Body of pancreas (tissue), 4 donors: ENCODE measurements around the gene C7orf33. TPM values are rescaled to one million over a fixed set of nuclear protein-coding genes. Genes with fewer than 3 reads are reported as not detected.

Experiments
- ATAC-seq: fragments of 150-250 bp; one replicate; pipeline ENCODE4 v1.9.1; 2016
- DNase-seq, 4 donors: peaks; one replicate each; pipeline ENCODE4 v3.0.0-alpha.2; 2019
- H3K27ac ChIP-seq, 4 donors: fragments of 200-600 bp; sonication (generic); 1 replicate in 3 of 4; 2 replicates in 1 of 4; pipeline versions ENCODE4 v1.5.1 to v1.6.1; 2016 to 2019; ENCODE audit warnings: mild to moderate bottlenecking in 1 of 4, mixed read lengths in 1 of 4, moderate library complexity in 1 of 4
- H3K27me3 ChIP-seq, 2 donors: fragments of 200-600 bp; sonication (generic); one replicate each; pipeline ENCODE4 v1.6.0; 2016; ENCODE audit warnings: mild to moderate bottlenecking in 1 of 2
- H3K36me3 ChIP-seq, 2 donors: fragments of 200-600 bp; sonication (generic); replicated peaks in 1 of 2; 2 replicates each; pipeline ENCODE4 v1.5.1; 2016; ENCODE audit warnings: low read depth in 2 of 2; ENCODE audit not compliant: insufficient read depth in 1 of 2
- H3K4me1 ChIP-seq: fragments of 200-600 bp; sonication (generic); one replicate; pipeline ENCODE4 v1.6.0; 2016
- H3K4me3 ChIP-seq, 2 donors: fragments of 200-600 bp; sonication (generic); 1 replicate in 1 of 2; 2 replicates in 1 of 2; pipeline ENCODE4 v1.5.1; 2016 to 2019
- H3K9me3 ChIP-seq, 3 donors: fragments of 200-600 bp; sonication (generic); 1 replicate in 2 of 3; 2 replicates in 1 of 3; pipeline ENCODE4 v1.5.1; 2016
- CTCF ChIP-seq, 7 experiments: fragments of 450-650 bp in 4 of 7; fragments of 200-600 bp in 3 of 7; sonication (generic) in 3 of 7; IDR thresholded peaks; one replicate each; pipeline ENCODE4 v1.5.1; 2016 to 2019; ENCODE audit warnings: antibody characterized with exemption in 7 of 7
- POLR2A ChIP-seq, 3 donors: fragments of 450-650 bp; IDR thresholded peaks; one replicate each; pipeline ENCODE4 v1.6.1; 2016; ENCODE audit warnings: antibody characterized with exemption in 3 of 3, mild to moderate bottlenecking in 2 of 3
- WGBS, 2 donors: methylation state at CpG; one replicate each; pipeline ENCODE4 v1.1.5; 2017; 5-methylcytosine and 5-hydroxymethylcytosine counted together
- intact Hi-C: fragments of 100-400 bp; cut with DNase I; formaldehyde crosslinking; loops from one replicate; pipeline ENCODE4 v1.15.1; 2023
- total RNA-seq, 2 donors: library from RNA; depleted of rRNA; stranded (reverse); fragments of >200 nt; gene quantifications; one replicate each; pipeline ENCODE4 v1.1.0, GENCODE V29; 2016

C7orf33 gene
- total RNA-seq, 2 donors from 2014 or later: not detected

- DNase-seq (no peak), ATAC-seq (no peak)
- H3K36me3 ChIP-seq: no peaks in the 10 kb centered on the region
- no peak overlapping the region for H3K4me3 ChIP-seq
- H3K9me3 ChIP-seq: no peaks in the 10 kb centered on the region
- H3K27ac ChIP-seq: no peak overlapping the region
- intact Hi-C loops: no loop called here
- 66 to 71% methylated on average over 6 of the region's 6 CpGs for WGBS, 2 donors
- TF ChIP-seq CTCF (IDR thresholded peaks at IDR 0.05): no peak
- H3K27me3 ChIP-seq: no peaks in the 10 kb centered on the region
- no peaks in the 10 kb centered on the region for H3K4me1 ChIP-seq
These were observed 39.5 kb downstream of the C7orf33 start for GRCh38 chr7:148630078-148630477.

GRCh38 chr7:148633761-148634160, 43.2 kb downstream of the C7orf33 start:
- intact Hi-C loops: no loop called here
- Histone ChIP-seq H3K27ac (no peak overlapping the region), H3K27me3 (no peaks in the 10 kb centered on the region), H3K36me3 (no peaks in the 10 kb centered on the region), H3K4me3 (no peak overlapping the region), H3K9me3 (no peaks in the 10 kb centered on the region), H3K4me1 (no peaks in the 10 kb centered on the region)
- TF ChIP-seq CTCF (IDR thresholded peaks at IDR 0.05): no peak
- no peak for TF ChIP-seq POLR2A (IDR thresholded peaks at IDR 0.05)
- no peak for ATAC-seq
- WGBS, 2 donors: 68 to 76% methylated on average over 6 of the region's 6 CpGs
- no peak for DNase-seq

GRCh38 chr7:148637094-148637493, 46.5 kb downstream of the C7orf33 start:
- intact Hi-C loops: no loop called here
- Histone ChIP-seq H3K27ac (no peak overlapping the region), H3K4me1 (no peaks in the 10 kb centered on the region), H3K36me3 (no peaks in the 10 kb centered on the region), H3K9me3 (no peaks in the 10 kb centered on the region), H3K27me3 (no peaks in the 10 kb centered on the region), H3K4me3 (no peak overlapping the region)
- DNase-seq (no peak), ATAC-seq (no peak)
- WGBS, 2 donors: 90 to 92% methylated on average over 19 of the region's 19 CpGs
- TF ChIP-seq CTCF (IDR thresholded peaks at IDR 0.05) (no peak), POLR2A (IDR thresholded peaks at IDR 0.05) (no peak)

- H3K4me3 ChIP-seq: no peak overlapping the region
- TF ChIP-seq POLR2A (IDR thresholded peaks at IDR 0.05) (no peak), CTCF (IDR thresholded peaks at IDR 0.05) (no peak)
- no peaks in the 10 kb centered on the region for H3K9me3 ChIP-seq
- WGBS, 2 donors: 90 to 97% methylated on average over 2 of the region's 2 CpGs
- no peak overlapping the region for H3K27ac ChIP-seq
- H3K36me3 ChIP-seq: no peaks in the 10 kb centered on the region
- no peak for DNase-seq
- intact Hi-C loops: no loop called here
- H3K4me1 ChIP-seq: no peaks in the 10 kb centered on the region
- no peaks in the 10 kb centered on the region for H3K27me3 ChIP-seq
- ATAC-seq: no peak
These were observed 55.3 kb downstream of the C7orf33 start for GRCh38 chr7:148645898-148646297.

- no peaks in the 10 kb centered on the region for H3K9me3 ChIP-seq
- no peak overlapping the region for H3K4me3 ChIP-seq
- intact Hi-C loops: no loop called here
- DNase-seq: no peak
- H3K36me3 ChIP-seq: no peaks in the 10 kb centered on the region
- 68 to 71% methylated on average over 4 of the region's 4 CpGs for WGBS, 2 donors
- TF ChIP-seq POLR2A (IDR thresholded peaks at IDR 0.05) (no peak), CTCF (IDR thresholded peaks at IDR 0.05) (no peak)
- H3K27ac ChIP-seq: no peak overlapping the region
- ATAC-seq: no peak
- H3K4me1 ChIP-seq: no peaks in the 10 kb centered on the region
- no peaks in the 10 kb centered on the region for H3K27me3 ChIP-seq
These were observed 59.8 kb downstream of the C7orf33 start for GRCh38 chr7:148650232-148650858.
